Activated CD4-positive, alpha-beta T cell treated with anti-CD3 and anti-CD28 coated beads, Interleukin-2, amount 10 ng/mL, durations not matched to agents 7 days and 5 days (primary cell): Measurements from ENCODE around the gene NOX3. TPM values are rescaled to one million over a fixed set of nuclear protein-coding genes. Genes with fewer than 3 reads are reported as not detected.
A peak's percentile ranks its signal among the peaks of the same experiment; 100 is the strongest.

Experiments
- CTCF ChIA-PET: fragments of 350-600 bp; sonication (Branson Sonifier 250); formaldehyde crosslinking; loops from one replicate; lab custom pipeline; 2021; ENCODE audit warnings: antibody characterized with exemption; lab: Charles Lee
- POLR2A ChIA-PET: fragments of 350-600 bp; sonication (Branson Sonifier 250); formaldehyde crosslinking; loops from one replicate; lab custom pipeline; 2021; ENCODE audit warnings: antibody characterized with exemption; lab: Charles Lee
- DNase-seq: peaks from one replicate; pipeline ENCODE4 v3.0.0-alpha.2; 2020
- H3K27ac Mint-ChIP-seq: one replicate; pipeline ENCODE4 v1.8.0; 2021; ENCODE audit warnings: mild to moderate bottlenecking, moderate library complexity, mixed read lengths
- H3K27me3 Mint-ChIP-seq: one replicate; pipeline ENCODE4 v1.8.0; 2021; ENCODE audit warnings: mixed read lengths
- H3K36me3 Mint-ChIP-seq: one replicate; pipeline ENCODE4 v1.8.0; 2021; ENCODE audit warnings: low read depth, mixed read lengths
- H3K4me1 Mint-ChIP-seq: one replicate; pipeline ENCODE4 v1.8.0; 2021; ENCODE audit warnings: mixed read lengths
- H3K4me3 Mint-ChIP-seq: one replicate; pipeline ENCODE4 v1.8.0; 2021; ENCODE audit warnings: mild to moderate bottlenecking, moderate library complexity, mixed read lengths
- H3K9me3 Mint-ChIP-seq: one replicate; pipeline ENCODE4 v1.8.0; 2021; ENCODE audit warnings: mixed read lengths
- total RNA-seq, 2 experiments: library from RNA; stranded (reverse); gene quantifications; one replicate each; pipeline ENCODE4 v1.2.3, GENCODE V29; 2021

NOX3 gene
- total RNA-seq, 2 experiments from 2014 or later, result not detected

- Mint-ChIP-seq H3K36me3 (no peaks in the 10 kb centered on the region), H3K9me3 (no peaks in the 10 kb centered on the region), H3K27ac (no peak overlapping the region), H3K4me3 (no peak overlapping the region), H3K4me1 (peaks cover 16% of the 10 kb centered on the region), H3K27me3 (no peaks in the 10 kb centered on the region)
- CTCF ChIA-PET, result interaction anchor here (0.7 kb wide), 1 partner anchor 757 kb away, joined by 6 read pairs; no protein-coding TSS in a partner anchor
- POLR2A ChIA-PET, result no interaction called here
- no peak for DNase-seq
Measured at GRCh38 chr6:155440398-155441111, 15.1 kb downstream of the NOX3 start.

GRCh38 chr6:155439376-155439775, 16.3 kb downstream of the NOX3 start:
- H3K4me3 Mint-ChIP-seq, result no peak overlapping the region
- POLR2A ChIA-PET, result no interaction called here
- H3K27ac Mint-ChIP-seq, result no peak overlapping the region
- peaks cover 5% of the 10 kb centered on the region for H3K4me1 Mint-ChIP-seq
- no peak for DNase-seq
- CTCF ChIA-PET, result interaction anchor here (1.5 kb wide), 1 partner anchor 20 kb away, joined by 6 read pairs; no protein-coding TSS in a partner anchor
- H3K9me3 Mint-ChIP-seq, result no peaks in the 10 kb centered on the region
- no peaks in the 10 kb centered on the region for H3K36me3 Mint-ChIP-seq
- H3K27me3 Mint-ChIP-seq, result no peaks in the 10 kb centered on the region

- Mint-ChIP-seq H3K36me3 (no peaks in the 10 kb centered on the region), H3K4me3 (no peak overlapping the region)
Measured at GRCh38 chr6:155436981-155437749, 18.5 kb downstream of the NOX3 start.

GRCh38 chr6:155434829-155435423, 20.7 kb downstream of the NOX3 start:
- Mint-ChIP-seq H3K27ac (no peak overlapping the region), H3K4me3 (no peak overlapping the region), H3K27me3 (no peaks in the 10 kb centered on the region), H3K4me1 (no peaks in the 10 kb centered on the region), H3K9me3 (no peaks in the 10 kb centered on the region), H3K36me3 (no peaks in the 10 kb centered on the region)
- no peak for DNase-seq
- ChIA-PET CTCF (no interaction called here), POLR2A (no interaction called here)

More at GRCh38 chr6:155436981-155437749, 18.5 kb downstream of the NOX3 start:
- Mint-ChIP-seq H3K27me3 (no peaks in the 10 kb centered on the region), H3K4me1 (no peaks in the 10 kb centered on the region), H3K9me3 (no peaks in the 10 kb centered on the region), H3K27ac (no peak overlapping the region)
- ChIA-PET POLR2A (no interaction called here), CTCF (interaction anchor here (0.6 kb wide), 1 partner anchor 11 kb away, joined by 3 read pairs; no protein-coding TSS in a partner anchor)
- DNase-seq, result no peak

- ChIA-PET CTCF (interaction anchor here (1.0 kb wide), 1 partner anchor 14 kb away, joined by 3 read pairs; no protein-coding TSS in a partner anchor), POLR2A (no interaction called here)
- no peak for DNase-seq
- Mint-ChIP-seq H3K27ac (no peak overlapping the region), H3K9me3 (no peaks in the 10 kb centered on the region), H3K36me3 (no peaks in the 10 kb centered on the region), H3K27me3 (no peaks in the 10 kb centered on the region), H3K4me1 (no peaks in the 10 kb centered on the region), H3K4me3 (no peak overlapping the region)
Measured at GRCh38 chr6:155434096-155434495, 21.5 kb downstream of the NOX3 start.

GRCh38 chr6:155432293-155432692, 23.3 kb downstream of the NOX3 start:
- Mint-ChIP-seq H3K4me1 (no peaks in the 10 kb centered on the region), H3K27ac (no peak overlapping the region)

GRCh38 chr6:155429321-155429893, 26.2 kb downstream of the NOX3 start:
- Mint-ChIP-seq H3K27ac (no peak overlapping the region), H3K36me3 (no peaks in the 10 kb centered on the region), H3K4me1 (no peaks in the 10 kb centered on the region), H3K9me3 (no peaks in the 10 kb centered on the region), H3K4me3 (no peak overlapping the region), H3K27me3 (no peaks in the 10 kb centered on the region)
- ChIA-PET POLR2A (no interaction called here), CTCF (interaction anchor here (0.8 to 1.4 kb wide), 2 partner anchors 9 to 23 kb away, joined by 3 to 4 read pairs; no protein-coding TSS in a partner anchor)
- DNase-seq, result no peak

More at GRCh38 chr6:155432293-155432692, 23.3 kb downstream of the NOX3 start:
- no peak for DNase-seq
- no peak overlapping the region for H3K4me3 Mint-ChIP-seq
- H3K36me3 Mint-ChIP-seq, result no peaks in the 10 kb centered on the region
- H3K27me3 Mint-ChIP-seq, result no peaks in the 10 kb centered on the region
- CTCF ChIA-PET, result no interaction called here
- POLR2A ChIA-PET, result no interaction called here
- no peaks in the 10 kb centered on the region for H3K9me3 Mint-ChIP-seq

- ChIA-PET POLR2A (no interaction called here), CTCF (interaction anchor here (1.2 to 1.6 kb wide), 2 partner anchors 13 to 26 kb away, joined by 3 read pairs; no protein-coding TSS in a partner anchor)
- Mint-ChIP-seq H3K36me3 (no peaks in the 10 kb centered on the region), H3K27ac (no peak overlapping the region), H3K27me3 (no peaks in the 10 kb centered on the region), H3K4me3 (no peak overlapping the region), H3K4me1 (no peaks in the 10 kb centered on the region), H3K9me3 (no peaks in the 10 kb centered on the region)
- DNase-seq, result no peak
Measured at GRCh38 chr6:155426408-155426945, 29.2 kb downstream of the NOX3 start.

- ChIA-PET CTCF (interaction anchor here (2.1 kb wide), 1 partner anchor 18 kb away, joined by 4 read pairs; no protein-coding TSS in a partner anchor), POLR2A (no interaction called here)
- Mint-ChIP-seq H3K9me3 (no peaks in the 10 kb centered on the region), H3K4me1 (peaks cover 8% of the 10 kb centered on the region), H3K36me3 (no peaks in the 10 kb centered on the region), H3K4me3 (no peak overlapping the region), H3K27me3 (no peaks in the 10 kb centered on the region), H3K27ac (no peak overlapping the region)
- no peak for DNase-seq
Measured at GRCh38 chr6:155424181-155424580, 31.5 kb downstream of the NOX3 start.

GRCh38 chr6:155422635-155423034, 33.0 kb downstream of the NOX3 start:
- Mint-ChIP-seq H3K36me3 (no peaks in the 10 kb centered on the region), H3K4me3 (no peak overlapping the region), H3K9me3 (no peaks in the 10 kb centered on the region), H3K27me3 (no peaks in the 10 kb centered on the region), H3K27ac (no peak overlapping the region), H3K4me1 (peaks cover 24% of the 10 kb centered on the region)
- DNase-seq, result no peak
- ChIA-PET POLR2A (no interaction called here), CTCF (interaction anchor here (0.6 to 1.2 kb wide), 2 partner anchors 11 to 41 kb away, joined by 3 read pairs; no protein-coding TSS in a partner anchor)

- no peaks in the 10 kb centered on the region for H3K36me3 Mint-ChIP-seq
Measured at GRCh38 chr6:155420492-155420891, 35.1 kb downstream of the NOX3 start.

GRCh38 chr6:155419161-155419560, 36.5 kb downstream of the NOX3 start:
- no peaks in the 10 kb centered on the region for H3K36me3 Mint-ChIP-seq
- H3K4me1 Mint-ChIP-seq, result peaks cover 32% of the 10 kb centered on the region
- no peaks in the 10 kb centered on the region for H3K27me3 Mint-ChIP-seq
- DNase-seq, result no peak
- ChIA-PET CTCF (interaction anchor here (1.4 kb wide), 1 partner anchor 20 kb away, joined by 6 read pairs; no protein-coding TSS in a partner anchor), POLR2A (interaction anchor here (0.6 kb wide), 1 partner anchor 105 kb away, joined by 5 read pairs; no protein-coding TSS in a partner anchor)
- no peak overlapping the region for H3K4me3 Mint-ChIP-seq
- H3K27ac Mint-ChIP-seq, result peak overlapping the region; percentile 95
- no peaks in the 10 kb centered on the region for H3K9me3 Mint-ChIP-seq

More at GRCh38 chr6:155420492-155420891, 35.1 kb downstream of the NOX3 start:
- Mint-ChIP-seq H3K4me1 (peaks cover 32% of the 10 kb centered on the region), H3K27me3 (no peaks in the 10 kb centered on the region), H3K4me3 (no peak overlapping the region), H3K27ac (no peak overlapping the region), H3K9me3 (no peaks in the 10 kb centered on the region)
- POLR2A ChIA-PET, result no interaction called here
- CTCF ChIA-PET, result interaction anchor here (1.0 to 1.5 kb wide), 2 partner anchors 9 to 14 kb away, joined by 3 to 4 read pairs; no protein-coding TSS in a partner anchor
- no peak for DNase-seq
